Measurements from ENCODE around the gene SRGAP2B. TPM values are rescaled to one million over a fixed set of nuclear protein-coding genes. Genes with fewer than 3 reads are reported as not detected.
A peak's percentile ranks its signal among the peaks of the same experiment; 100 is the strongest.
"Not testable (repeated sequence)": the region's sequence is repeated elsewhere in the genome, so short reads cannot be mapped to it uniquely, and the experiment has no call there.

Gene SRGAP2B
- 10 to 100 TPM in 2 of 3 donors, 1 to 10 TPM in 1; 5.7 to 25.8 (median 10.6) TPM for total RNA-seq
- long read RNA-seq, donor 1, partial matches to known transcripts = 0 of 5 reads
- long read RNA-seq, donor 1, other reads (novel, unspliced or antisense) = 4 of 5 reads
- long read RNA-seq, donor 2, partial matches to known transcripts = 0 of 1 reads
- long read RNA-seq, donor 2, other reads (novel, unspliced or antisense) = 1 of 1 reads

DNA sequence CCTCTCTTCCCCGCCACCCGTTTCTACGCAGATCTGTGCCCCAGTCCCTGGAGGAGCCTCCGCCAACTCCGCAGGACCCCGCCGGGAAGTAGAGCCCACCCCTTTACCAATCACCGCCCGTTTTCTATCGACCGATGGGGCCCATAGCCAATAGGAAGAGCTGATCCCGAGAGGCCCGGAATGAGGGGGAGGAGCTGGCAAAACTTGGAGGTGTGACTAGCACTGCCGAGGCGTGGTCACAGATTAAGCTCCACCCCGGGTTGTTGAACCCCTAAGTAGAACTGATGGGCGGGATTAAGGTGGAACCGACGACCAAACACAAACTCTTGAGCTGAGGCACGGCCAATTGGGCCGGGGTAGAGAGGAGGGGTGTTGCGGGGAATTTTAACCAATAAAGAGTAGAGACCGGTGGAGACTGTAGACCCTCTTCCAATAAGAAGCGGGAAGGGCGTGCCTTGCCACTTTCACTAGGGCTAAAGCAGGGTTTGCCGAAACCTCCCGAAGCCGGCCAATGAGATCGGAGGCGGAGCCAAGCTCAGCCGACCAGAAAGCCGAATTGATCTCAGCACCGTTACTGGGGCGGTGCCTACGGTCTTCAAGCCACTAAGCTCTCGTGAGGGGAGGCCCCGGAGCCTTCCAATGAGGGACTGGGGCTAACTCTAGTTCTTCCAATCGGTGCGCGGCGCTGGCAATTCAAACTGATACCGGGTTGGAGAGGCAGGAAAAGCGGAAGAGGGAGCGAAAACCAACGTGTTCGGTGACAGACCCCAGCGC, at the start of gene SRGAP2B, which contains the start of gene FAM72D:
TSS of gene SRGAP2B (minus strand) at position 45 of the 774 bp plus-strand sequence. CDS start 2,427 bp downstream, outside the sequence.
TSS of gene FAM72D (plus strand) at position 691 of the 774 bp plus-strand sequence. CDS start 874 bp downstream, outside the sequence.
- peak; percentile 87 for ATAC-seq
- H3K4me1 ChIP-seq (ENCODE audit: low read depth); DNase-seq; H3K9me3 ChIP-seq; H3K4me3 ChIP-seq; H3K36me3 ChIP-seq (ENCODE audit: low read depth); intact Hi-C loops (cut with DNase I, micrococcal nuclease): not testable (repeated sequence)

DNA sequence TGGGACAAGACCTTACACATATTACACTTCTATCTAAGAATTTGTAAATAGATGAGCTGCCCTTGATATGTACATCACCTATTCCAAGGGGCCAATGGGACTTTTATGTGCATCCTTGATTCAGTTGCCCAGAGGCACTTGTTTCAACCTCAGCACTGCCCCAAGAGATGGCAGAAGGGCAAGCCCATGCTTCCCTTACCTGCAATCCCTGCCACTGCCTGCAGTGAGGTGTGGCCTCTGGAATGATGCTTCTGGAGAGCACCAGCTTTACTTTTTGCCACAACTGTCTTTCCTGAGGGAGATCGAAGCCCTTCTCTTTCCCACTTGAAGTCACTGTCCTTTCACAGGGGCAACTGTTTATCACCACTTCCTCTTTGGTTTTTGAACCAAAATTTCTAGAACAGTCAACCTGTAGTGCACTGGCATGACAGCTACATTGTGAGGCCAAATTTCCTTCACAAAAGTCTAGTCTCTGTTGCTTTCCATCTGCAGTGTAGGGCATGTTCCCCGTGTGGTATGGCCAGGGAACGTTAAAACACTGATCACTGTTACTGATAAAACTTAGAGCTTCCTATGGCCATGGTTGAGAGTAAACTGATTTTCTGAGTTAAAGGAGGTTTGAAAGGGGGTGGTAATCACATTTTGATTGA, 49.3 kb upstream of the SRGAP2B start:
- H3K36me3 ChIP-seq (ENCODE audit: low read depth); H3K4me3 ChIP-seq; intact Hi-C loops (cut with DNase I, micrococcal nuclease); DNase-seq; ATAC-seq; H3K4me1 ChIP-seq (ENCODE audit: low read depth); H3K9me3 ChIP-seq: not testable (repeated sequence)

DNA sequence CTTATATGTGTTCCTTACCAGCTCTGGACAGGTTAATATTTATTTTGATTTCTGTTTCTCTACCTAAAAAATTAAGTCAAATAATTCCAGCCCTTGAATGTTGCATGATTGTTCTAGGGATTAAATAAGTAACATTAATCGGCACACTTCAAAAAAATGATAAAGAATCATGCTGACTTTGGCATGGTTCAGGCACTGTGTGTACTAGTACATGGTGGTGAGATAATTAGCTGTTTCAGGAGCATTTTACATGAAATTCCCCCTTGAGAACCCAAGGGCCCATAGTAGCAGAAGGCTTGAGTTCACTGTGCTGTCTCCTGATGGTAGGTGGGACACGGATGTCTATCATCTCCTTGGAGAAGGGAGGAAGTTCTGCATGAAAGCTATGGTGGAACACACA, 45.4 kb upstream of the SRGAP2B start:
- ATAC-seq; H3K36me3 ChIP-seq (ENCODE audit: low read depth): not testable (repeated sequence)

DNA sequence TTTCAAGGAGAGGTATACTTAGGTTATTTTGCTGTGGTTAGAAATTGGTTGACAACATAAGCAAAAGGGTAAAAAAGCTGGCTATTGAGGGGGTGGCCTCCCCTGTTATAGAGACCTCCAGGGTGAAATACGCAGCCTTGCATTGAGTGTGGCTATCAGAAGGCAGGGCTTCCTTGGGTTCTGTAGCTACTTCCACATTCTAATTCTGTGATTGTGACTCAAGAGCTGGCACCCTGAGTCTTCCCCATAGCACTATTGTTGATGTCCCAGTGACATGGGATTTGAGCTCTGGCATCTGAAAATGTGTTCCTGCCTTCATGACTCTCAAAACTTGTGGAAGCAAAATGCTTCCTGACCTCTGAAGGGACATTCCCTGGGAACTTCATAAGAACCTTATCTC, 39.3 kb upstream of the SRGAP2B start:
- intact Hi-C loops (cut with DNase I, micrococcal nuclease); DNase-seq; H3K9me3 ChIP-seq; H3K4me3 ChIP-seq; ATAC-seq; H3K36me3 ChIP-seq (ENCODE audit: low read depth); H3K4me1 ChIP-seq (ENCODE audit: low read depth): not testable (repeated sequence)

More for the DNA sequence above, 45.4 kb upstream of the SRGAP2B start:
- H3K4me1 ChIP-seq (ENCODE audit: low read depth); H3K9me3 ChIP-seq; DNase-seq; H3K4me3 ChIP-seq; intact Hi-C loops (cut with DNase I, micrococcal nuclease): not testable (repeated sequence)

DNA sequence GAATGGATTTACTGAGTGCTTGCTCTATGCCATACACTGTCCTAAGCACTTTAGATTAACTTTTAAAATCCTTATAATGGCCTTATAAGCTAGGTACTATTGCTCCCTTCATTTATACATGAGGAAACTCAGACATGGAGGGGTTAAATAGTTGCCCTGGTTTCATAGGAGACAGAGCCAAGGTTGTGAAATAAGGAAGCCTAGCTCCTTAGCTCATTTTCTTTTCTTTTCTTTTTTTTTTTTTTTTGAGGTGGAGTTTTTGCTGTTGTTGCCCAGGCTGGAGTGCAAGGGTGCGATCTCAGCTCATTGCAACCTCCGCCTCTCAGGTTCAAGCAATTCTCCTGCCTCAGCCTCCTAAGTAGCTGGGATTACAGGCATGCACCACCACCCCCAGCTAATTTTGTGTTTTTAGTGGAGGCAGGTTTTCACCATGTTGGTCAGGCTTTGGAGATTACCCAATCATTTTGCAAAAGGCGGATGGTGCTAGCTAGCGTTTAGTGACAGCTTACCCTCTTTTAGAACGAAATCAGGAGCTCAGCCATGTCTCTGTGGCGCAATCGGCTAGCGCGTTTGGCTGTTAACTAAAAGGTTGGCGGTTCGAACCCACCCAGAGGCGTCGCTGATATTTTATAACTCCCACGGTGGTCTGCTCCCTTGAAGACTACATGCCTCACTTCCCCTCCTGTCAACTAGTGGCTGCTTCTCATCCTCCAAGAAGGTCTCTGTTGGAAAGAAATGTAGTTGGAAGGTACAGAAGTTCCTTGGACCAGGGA, 33.8 kb upstream of the SRGAP2B start:
- intact Hi-C loops (cut with DNase I, micrococcal nuclease); H3K9me3 ChIP-seq; H3K4me1 ChIP-seq (ENCODE audit: low read depth); H3K36me3 ChIP-seq (ENCODE audit: low read depth); H3K4me3 ChIP-seq; ATAC-seq: not testable (repeated sequence)
- DNase-seq = peak in 1 of 3 donors; percentile 1

DNA sequence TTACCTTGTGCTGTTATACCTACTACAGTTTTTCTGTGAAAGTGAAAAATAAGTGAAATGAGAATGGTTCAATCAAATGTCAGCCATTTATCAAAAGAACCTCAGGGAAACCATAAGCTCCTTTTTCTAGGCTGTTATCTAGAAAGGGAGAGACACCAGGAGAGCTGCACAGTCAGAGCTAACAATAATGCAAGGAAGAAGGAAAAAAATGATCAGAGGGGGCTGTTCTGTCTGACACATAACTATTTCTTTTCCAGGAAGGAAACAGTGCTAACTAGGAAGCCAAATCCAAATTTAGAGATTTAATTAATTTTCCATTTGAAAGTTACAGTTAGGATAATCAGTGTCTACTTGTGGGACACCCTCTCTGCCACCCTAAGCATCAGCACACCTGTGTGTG, 32.0 kb upstream of the SRGAP2B start:
- H3K4me3 ChIP-seq; DNase-seq; H3K9me3 ChIP-seq; ATAC-seq; H3K4me1 ChIP-seq (ENCODE audit: low read depth); H3K36me3 ChIP-seq (ENCODE audit: low read depth); intact Hi-C loops (cut with DNase I, micrococcal nuclease): not testable (repeated sequence)

DNA sequence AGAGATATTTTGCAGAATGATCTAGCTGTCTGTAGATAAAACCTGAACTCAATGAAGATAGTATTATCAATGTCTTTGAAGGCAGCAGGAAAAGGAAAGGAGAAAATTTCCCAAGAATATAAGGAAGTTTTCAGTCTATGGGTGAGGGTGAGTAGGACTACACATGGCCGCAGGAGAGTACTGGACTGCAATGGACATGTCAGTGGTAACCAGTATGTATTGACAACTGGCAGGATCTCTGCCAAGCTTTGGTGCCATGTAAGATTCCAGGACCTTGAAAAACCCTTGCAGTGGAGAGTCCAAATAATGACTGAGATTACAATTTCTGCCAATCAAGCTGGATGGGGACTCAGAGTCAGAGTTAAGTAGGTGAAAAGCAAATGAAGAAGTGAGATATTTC, 30.0 kb upstream of the SRGAP2B start:
- H3K9me3 ChIP-seq; DNase-seq; intact Hi-C loops (cut with DNase I, micrococcal nuclease); H3K4me3 ChIP-seq; ATAC-seq; H3K4me1 ChIP-seq (ENCODE audit: low read depth); H3K36me3 ChIP-seq (ENCODE audit: low read depth): not testable (repeated sequence)

DNA sequence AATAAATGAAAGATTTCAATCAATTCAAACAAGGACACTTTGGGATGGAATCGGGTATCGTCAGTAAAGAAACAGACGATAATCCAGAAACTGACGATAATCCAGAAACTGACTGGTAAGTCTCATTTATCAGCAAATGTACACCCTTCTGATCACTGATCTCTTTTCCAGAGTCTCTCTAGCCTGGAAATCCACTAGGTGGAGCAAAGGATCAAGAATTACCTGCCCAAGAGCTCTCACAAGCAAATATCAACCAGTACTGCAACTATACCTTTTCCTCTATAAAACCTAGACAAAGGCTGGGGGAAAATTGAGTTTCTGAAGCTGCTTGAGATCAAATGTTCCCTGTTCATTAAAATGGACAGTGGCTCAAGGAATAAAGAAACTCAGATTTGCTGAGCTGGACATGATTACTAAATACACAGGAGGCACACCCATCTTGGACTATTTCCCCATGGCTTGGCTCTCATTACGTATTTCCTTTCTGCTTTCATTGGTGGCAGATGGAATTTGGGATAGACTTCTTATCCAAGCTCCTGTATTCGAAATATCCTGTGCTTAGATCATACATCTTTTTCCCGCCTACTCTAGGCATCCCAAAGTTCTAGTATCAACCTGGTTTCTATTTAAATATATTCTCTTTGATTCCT, 29.0 kb upstream of the SRGAP2B start:
- peak; percentile 40 for ATAC-seq
- intact Hi-C loops (cut with DNase I, micrococcal nuclease); H3K9me3 ChIP-seq; H3K4me1 ChIP-seq (ENCODE audit: low read depth); DNase-seq; H3K4me3 ChIP-seq; H3K36me3 ChIP-seq (ENCODE audit: low read depth): not testable (repeated sequence)

DNA sequence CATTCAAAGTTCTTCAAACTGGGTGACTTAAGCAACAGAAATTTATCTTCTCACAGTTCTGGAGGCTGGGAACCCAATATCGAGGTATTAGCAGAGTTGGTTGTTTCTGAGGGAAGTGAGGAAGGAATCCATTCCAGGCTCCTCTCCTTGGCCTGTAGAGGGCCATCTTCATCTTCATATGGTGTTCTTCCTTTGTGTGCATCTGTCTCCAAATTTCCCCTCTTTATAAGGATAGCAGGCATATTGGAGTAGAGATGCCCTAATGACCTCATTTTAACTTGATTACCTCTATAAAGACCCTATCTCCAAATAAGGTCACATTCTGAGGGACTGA, 27.9 kb upstream of the SRGAP2B start:
- H3K9me3 ChIP-seq; H3K4me1 ChIP-seq (ENCODE audit: low read depth); H3K36me3 ChIP-seq (ENCODE audit: low read depth); ATAC-seq; H3K4me3 ChIP-seq; intact Hi-C loops (cut with DNase I, micrococcal nuclease); DNase-seq: not testable (repeated sequence)

DNA sequence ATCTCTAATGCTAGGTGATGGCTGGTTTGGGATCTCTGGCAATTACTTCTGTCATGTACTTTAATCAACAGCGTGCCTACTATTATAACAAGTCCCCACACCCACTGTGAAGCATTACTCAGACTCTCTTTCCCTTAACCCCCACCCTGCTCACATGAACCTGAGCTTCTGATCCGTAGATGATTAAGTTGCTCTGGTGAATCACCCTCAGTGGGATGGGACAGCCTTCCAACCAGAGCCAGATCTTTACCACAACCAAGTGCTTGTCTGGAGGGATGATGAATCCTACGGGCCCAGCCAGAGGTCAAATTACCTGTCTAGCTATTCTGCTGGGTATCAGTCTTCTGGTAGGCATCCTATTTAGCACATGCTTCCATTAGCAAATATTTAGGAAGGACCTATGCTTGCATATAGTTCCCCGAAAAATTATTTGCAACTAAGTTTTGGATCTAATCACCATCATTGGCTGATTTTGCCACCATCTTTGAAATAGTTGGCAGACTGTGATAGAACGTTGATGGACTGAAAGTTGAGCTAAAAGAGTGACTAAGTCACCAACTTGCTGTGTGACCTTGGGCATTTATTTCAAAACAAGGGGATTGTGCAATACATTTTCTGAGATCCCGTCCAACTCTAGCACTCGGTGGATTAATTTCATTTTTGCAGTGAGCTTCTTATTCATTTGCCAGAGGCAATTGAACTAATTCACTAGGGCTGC, 27.4 kb upstream of the SRGAP2B start:
- H3K4me3 ChIP-seq; DNase-seq; ATAC-seq; H3K4me1 ChIP-seq (ENCODE audit: low read depth); H3K9me3 ChIP-seq; intact Hi-C loops (cut with DNase I, micrococcal nuclease); H3K36me3 ChIP-seq (ENCODE audit: low read depth): not testable (repeated sequence)

DNA sequence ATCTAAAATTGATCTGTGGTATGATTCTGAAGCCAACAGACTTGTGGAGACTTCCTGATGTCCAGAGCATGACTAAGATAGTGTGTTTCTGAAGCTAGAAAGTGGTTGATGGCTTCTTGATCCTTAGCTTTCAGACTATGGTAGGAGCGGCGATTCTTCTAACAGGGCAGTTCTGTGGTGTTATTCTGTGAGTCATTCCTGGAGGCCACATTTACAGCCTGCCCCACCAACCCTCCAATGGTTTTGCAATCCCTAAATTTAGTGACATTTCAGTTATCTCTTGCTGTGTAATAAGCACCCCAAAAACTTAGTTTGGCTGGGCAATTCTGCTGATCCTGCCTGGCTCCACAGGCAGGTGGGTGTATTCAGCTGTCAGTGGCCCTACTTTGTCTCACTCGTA, 24.7 kb upstream of the SRGAP2B start:
- H3K4me1 ChIP-seq (ENCODE audit: low read depth); H3K4me3 ChIP-seq; ATAC-seq; intact Hi-C loops (cut with DNase I, micrococcal nuclease); DNase-seq; H3K9me3 ChIP-seq; H3K36me3 ChIP-seq (ENCODE audit: low read depth): not testable (repeated sequence)

DNA sequence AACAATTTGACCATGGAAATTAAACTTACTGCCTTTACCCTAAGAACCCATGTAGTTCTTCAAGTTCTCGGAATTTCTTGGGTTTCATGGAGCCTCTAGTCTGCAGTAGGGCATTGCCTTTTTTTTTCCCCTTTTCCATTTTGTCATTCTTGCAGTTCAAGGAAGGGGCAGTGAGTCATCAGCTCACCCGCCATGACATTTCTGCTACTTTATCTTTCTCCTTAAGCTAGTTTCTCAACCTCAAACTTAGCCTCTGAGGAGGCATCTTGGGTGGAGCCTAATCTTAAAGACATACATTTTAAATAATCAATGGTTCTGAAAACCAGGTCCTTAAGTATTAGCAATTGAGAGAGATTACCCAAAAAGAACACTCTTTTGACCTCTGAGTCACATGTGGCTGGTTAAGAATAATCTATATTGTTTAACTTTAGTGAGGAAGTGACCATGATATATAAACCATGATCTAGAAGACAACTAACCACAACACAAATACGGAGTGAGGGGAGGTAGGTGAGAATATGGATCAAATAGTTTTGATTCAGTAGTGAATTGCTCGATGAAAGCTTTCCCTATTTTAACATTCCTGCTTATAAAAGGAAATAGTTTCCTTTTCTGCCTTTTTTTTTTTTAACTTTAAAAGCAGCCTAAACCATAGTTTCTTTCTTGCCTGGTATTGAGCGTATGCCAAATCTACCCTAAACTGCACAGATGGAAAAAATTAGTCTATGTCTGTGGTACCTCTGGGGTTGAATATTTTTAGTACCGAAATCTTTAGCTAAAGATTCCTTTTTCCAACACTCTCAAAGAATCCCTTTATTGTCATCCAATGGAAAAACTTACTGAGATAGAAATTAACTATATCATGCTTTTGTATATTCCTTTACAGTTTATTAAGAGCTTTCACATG, 20.7 kb upstream of the SRGAP2B start:
- H3K9me3 ChIP-seq; H3K36me3 ChIP-seq (ENCODE audit: low read depth); H3K4me3 ChIP-seq; ATAC-seq; intact Hi-C loops (cut with DNase I, micrococcal nuclease); DNase-seq; H3K4me1 ChIP-seq (ENCODE audit: low read depth): not testable (repeated sequence)

Measured in mucosa of descending colon (tissue), 3 donors.